Measurements from ENCODE around the gene OR10C1. TPM values are rescaled to one million over a fixed set of nuclear protein-coding genes. Genes with fewer than 3 reads are reported as not detected.

Gene OR10C1
- total RNA-seq, 4 donors from 2014 or later, result not detected

GRCh38 chr6:29483735-29484134 lies 44.6 kb downstream of the OR10C1 start:
- 70 to 80% methylated on average over 1 of the region's 1 CpG for WGBS, 2 donors (ENCODE audit: low coverage in 1 of 2)
- Histone ChIP-seq H3K9me3 (peaks cover 0 to 9% (median 0%) of the 10 kb centered on the region in 3 donors), H3K4me1 (no peaks in the 10 kb centered on the region), H3K4me3 (no peak overlapping the region), H3K27ac (no peak overlapping the region), H3K36me3 (no peaks in the 10 kb centered on the region), H3K27me3 (no peaks in the 10 kb centered on the region)
- TF ChIP-seq POLR2A (IDR thresholded peaks at IDR 0.05) (no peak), CTCF (IDR thresholded peaks at IDR 0.05) (no peak), POLR2AphosphoS5 (IDR thresholded peaks at IDR 0.05) (no peak), EP300 (IDR thresholded peaks at IDR 0.05) (no peak)
- ATAC-seq, result no peak

DNA sequence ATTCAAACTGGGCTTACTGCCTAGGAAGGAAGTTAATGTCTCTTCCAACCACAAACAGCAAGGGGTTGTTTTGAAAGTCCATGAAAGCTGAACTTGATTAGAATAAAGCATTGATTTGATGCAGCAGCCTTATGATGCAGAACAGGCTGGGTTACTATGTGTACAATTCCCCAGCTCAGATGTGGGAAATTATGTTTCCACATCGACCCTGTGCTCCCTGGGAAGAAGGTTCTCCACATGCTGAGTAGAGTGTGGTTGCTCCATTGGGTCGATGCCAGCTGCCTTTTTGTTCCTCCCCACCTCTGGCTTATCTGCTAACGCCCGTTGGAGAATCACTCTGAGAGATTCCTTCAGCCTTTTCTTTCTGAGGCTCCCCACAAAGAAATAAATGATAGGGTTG lies 47.5 kb downstream of the OR10C1 start:
- TF ChIP-seq CTCF (IDR thresholded peaks at IDR 0.05) (no peak), POLR2A (IDR thresholded peaks at IDR 0.05) (no peak), EP300 (IDR thresholded peaks at IDR 0.05) (no peak), POLR2AphosphoS5 (IDR thresholded peaks at IDR 0.05) (no peak)

GRCh38 chr6:29487131-29487530 lies 48.0 kb downstream of the OR10C1 start:
- H3K36me3 ChIP-seq, result no peaks in the 10 kb centered on the region
- no peak overlapping the region for H3K4me3 ChIP-seq
- H3K4me1 ChIP-seq, result no peaks in the 10 kb centered on the region
- 80 to 82% methylated on average over 2 to 4 of the region's 5 CpGs for WGBS, 2 donors (ENCODE audit: low coverage in 1 of 2)
- ATAC-seq, result no peak
- TF ChIP-seq EP300 (IDR thresholded peaks at IDR 0.05), result no peak
- H3K27me3 ChIP-seq, result no peaks in the 10 kb centered on the region
- H3K27ac ChIP-seq, result no peak overlapping the region
- peaks cover 0 to 6% (median 0%) of the 10 kb centered on the region in 3 donors for H3K9me3 ChIP-seq

More for the DNA sequence above, 47.5 kb downstream of the OR10C1 start:
- no peaks in the 10 kb centered on the region for H3K27me3 ChIP-seq
- no peak overlapping the region for H3K27ac ChIP-seq
- H3K9me3 ChIP-seq, result peaks cover 0 to 9% (median 0%) of the 10 kb centered on the region in 3 donors
- H3K4me3 ChIP-seq, result no peak overlapping the region
- H3K4me1 ChIP-seq, result no peaks in the 10 kb centered on the region
- no peak for ATAC-seq
- no peaks in the 10 kb centered on the region for H3K36me3 ChIP-seq
- WGBS, 2 donors (ENCODE audit: low coverage in 1 of 2), result 70 to 90% methylated on average over 2 of the region's 4 CpGs

DNA sequence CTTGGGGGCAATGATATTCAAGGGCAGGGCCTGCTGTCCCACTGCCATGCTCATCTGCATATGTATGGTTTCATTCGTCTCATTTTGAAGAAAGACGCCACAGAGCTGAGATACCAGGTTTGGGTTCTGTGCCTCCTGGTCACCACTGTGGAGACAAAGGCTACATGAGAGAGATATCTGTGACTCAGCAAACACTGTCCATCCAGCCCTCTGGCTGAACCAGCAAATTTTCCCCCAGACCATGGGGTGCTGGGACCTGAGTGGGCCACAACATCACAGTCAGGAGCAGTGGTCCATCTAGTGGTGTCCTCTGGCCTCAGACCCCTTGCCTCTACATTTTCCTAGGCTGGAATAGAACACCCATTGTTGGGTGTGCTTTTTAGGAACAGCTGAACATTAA lies 48.6 kb downstream of the OR10C1 start, which contains the start of gene MAS1L:
Gene MAS1L, minus strand, starts transcription at position 297 of the 400 bp plus-strand sequence. Its CDS starts 54 bp downstream, at position 243.
- WGBS, 2 donors (ENCODE audit: low coverage in 1 of 2), result 83% methylated on average over 1 of the region's 2 CpGs; no CpG with 5 or more reads in 1 of the 2 donors
- no peak within 1 kb of the TSS for H3K4me3 ChIP-seq
- H3K9me3 ChIP-seq, result peaks cover 0 to under 1% (median 0%) of the 10 kb centered on the region in 3 donors
- no peak within 1 kb of the TSS for H3K27ac ChIP-seq
- no peaks in the 10 kb centered on the region for H3K4me1 ChIP-seq
- H3K27me3 ChIP-seq, result no peaks in the 10 kb centered on the region
- TF ChIP-seq POLR2AphosphoS5 (IDR thresholded peaks at IDR 0.05) (no peak), EP300 (IDR thresholded peaks at IDR 0.05) (no peak), CTCF (IDR thresholded peaks at IDR 0.05) (no peak), POLR2A (IDR thresholded peaks at IDR 0.05) (no peak)
- H3K36me3 ChIP-seq, result no peaks in the 10 kb centered on the region
- no peak for ATAC-seq

- no peak for ATAC-seq
Observed at GRCh38 chr6:29488874-29489273, 49.8 kb downstream of the OR10C1 start.

More at GRCh38 chr6:29488874-29489273, 49.8 kb downstream of the OR10C1 start:
- Histone ChIP-seq H3K27ac (no peak overlapping the region), H3K9me3 (no peaks in the 10 kb centered on the region), H3K4me1 (no peaks in the 10 kb centered on the region), H3K27me3 (no peaks in the 10 kb centered on the region), H3K4me3 (no peak overlapping the region), H3K36me3 (no peaks in the 10 kb centered on the region)
- TF ChIP-seq POLR2A (IDR thresholded peaks at IDR 0.05) (no peak), POLR2AphosphoS5 (IDR thresholded peaks at IDR 0.05) (no peak), EP300 (IDR thresholded peaks at IDR 0.05) (no peak), CTCF (IDR thresholded peaks at IDR 0.05) (no peak)

Measured in gastroesophageal sphincter (tissue), 4 donors.